Epithelial cell of esophagus (primary cell): Measurements from ENCODE around the gene MAP3K12.
A peak's percentile ranks its signal among the peaks of the same experiment; 100 is the strongest.
"Not testable (repeated sequence)": the region's sequence is repeated elsewhere in the genome, so short reads cannot be mapped to it uniquely, and the experiment has no call there.

Experiments used
- DNase-seq: peaks from one replicate; pipeline ENCODE4 v3.0.0; 2010; ENCODE audit warnings: low read depth
- H3K4me3 ChIP-seq: 2 replicates; pipeline ENCODE4 v1.5.1; 2011; ENCODE audit warnings: mild to moderate bottlenecking, low read length, control low read depth
- TF ChIP-seq, protein P1 (sequence below): IDR thresholded peaks from 2 replicates; pipeline ENCODE4 v1.5.1; 2011; ENCODE audit warnings: low read depth, mild to moderate bottlenecking, low read length, control low read depth, inconsistent platforms; ENCODE audit not compliant: insufficient read depth; ENCODE audit errors: missing control alignments

MAP3K12 gene, protein sequence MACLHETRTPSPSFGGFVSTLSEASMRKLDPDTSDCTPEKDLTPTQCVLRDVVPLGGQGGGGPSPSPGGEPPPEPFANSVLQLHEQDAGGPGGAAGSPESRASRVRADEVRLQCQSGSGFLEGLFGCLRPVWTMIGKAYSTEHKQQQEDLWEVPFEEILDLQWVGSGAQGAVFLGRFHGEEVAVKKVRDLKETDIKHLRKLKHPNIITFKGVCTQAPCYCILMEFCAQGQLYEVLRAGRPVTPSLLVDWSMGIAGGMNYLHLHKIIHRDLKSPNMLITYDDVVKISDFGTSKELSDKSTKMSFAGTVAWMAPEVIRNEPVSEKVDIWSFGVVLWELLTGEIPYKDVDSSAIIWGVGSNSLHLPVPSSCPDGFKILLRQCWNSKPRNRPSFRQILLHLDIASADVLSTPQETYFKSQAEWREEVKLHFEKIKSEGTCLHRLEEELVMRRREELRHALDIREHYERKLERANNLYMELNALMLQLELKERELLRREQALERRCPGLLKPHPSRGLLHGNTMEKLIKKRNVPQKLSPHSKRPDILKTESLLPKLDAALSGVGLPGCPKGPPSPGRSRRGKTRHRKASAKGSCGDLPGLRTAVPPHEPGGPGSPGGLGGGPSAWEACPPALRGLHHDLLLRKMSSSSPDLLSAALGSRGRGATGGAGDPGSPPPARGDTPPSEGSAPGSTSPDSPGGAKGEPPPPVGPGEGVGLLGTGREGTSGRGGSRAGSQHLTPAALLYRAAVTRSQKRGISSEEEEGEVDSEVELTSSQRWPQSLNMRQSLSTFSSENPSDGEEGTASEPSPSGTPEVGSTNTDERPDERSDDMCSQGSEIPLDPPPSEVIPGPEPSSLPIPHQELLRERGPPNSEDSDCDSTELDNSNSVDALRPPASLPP

DNA sequence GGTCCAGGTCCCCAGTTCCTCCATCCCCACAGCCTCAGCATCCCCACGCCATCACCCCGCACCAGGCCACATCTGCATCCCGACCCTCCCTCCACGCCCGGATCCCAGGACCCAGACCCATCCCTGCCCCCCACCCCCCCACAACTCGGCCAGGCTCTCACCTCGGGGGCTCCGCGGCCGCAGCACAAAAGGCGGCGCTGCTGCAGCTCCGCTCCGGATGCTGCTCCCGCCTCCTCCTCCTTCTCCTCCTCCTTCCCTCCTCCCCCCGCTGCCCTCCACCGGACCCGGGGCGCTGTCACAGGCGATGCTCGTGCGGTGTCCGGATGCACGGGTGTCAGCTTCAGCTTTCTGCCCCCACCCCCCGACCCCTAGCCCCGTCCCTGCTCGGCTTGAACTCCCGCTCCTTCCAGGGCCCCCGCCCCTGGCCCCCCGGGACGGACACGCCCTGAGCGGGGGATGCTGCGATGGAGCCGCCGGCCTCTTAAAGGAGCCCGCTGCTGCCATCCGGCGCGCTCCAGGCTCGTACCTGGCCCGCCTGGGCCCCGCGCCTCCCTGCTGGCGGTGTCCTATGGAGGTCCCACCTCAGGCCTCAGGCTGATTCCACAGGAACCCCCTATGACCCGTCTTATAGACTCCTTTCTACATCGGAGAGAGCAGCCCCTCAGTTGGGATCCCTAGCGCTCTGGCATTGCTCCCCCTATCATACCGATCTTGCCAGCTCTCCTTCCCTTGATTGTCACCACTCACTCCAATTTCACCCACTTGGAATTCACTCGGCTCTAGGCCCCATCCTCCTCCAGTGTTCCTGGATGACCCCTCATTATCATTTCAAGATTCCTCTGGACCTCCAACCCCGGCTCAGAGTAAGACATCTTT, at the start of gene MAP3K12:
Gene MAP3K12, minus strand, starts transcription at position 193 of the 876 bp plus-strand sequence. CDS start 12,067 bp downstream, outside the sequence.
- H3K4me3 ChIP-seq, result peak within 1 kb of the TSS; percentile 73
- TF ChIP-seq, protein P1, sequence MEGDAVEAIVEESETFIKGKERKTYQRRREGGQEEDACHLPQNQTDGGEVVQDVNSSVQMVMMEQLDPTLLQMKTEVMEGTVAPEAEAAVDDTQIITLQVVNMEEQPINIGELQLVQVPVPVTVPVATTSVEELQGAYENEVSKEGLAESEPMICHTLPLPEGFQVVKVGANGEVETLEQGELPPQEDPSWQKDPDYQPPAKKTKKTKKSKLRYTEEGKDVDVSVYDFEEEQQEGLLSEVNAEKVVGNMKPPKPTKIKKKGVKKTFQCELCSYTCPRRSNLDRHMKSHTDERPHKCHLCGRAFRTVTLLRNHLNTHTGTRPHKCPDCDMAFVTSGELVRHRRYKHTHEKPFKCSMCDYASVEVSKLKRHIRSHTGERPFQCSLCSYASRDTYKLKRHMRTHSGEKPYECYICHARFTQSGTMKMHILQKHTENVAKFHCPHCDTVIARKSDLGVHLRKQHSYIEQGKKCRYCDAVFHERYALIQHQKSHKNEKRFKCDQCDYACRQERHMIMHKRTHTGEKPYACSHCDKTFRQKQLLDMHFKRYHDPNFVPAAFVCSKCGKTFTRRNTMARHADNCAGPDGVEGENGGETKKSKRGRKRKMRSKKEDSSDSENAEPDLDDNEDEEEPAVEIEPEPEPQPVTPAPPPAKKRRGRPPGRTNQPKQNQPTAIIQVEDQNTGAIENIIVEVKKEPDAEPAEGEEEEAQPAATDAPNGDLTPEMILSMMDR, result no peak
- peak; percentile 51 for DNase-seq

DNA sequence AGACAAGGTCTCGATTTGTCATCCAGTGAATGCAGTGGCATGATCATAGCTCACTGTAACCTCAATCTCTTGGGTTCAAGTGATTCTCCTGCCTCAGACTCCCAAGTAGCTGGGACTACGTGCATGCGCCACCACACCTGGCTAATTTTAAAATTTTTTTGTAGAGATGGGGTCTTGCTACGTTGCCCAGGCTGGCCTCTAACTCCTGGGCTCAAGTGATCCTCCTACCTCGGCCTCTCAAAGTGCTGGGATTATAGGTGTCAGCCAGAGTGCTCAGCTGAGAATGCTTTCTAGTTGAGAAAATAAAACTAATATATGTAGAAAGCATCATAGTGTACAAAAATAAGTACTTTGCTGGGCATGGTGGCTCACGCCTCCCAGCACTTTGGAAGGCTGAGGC, 49.1 kb upstream of the MAP3K12 start:
- DNase-seq, H3K4me3 ChIP-seq: not testable (repeated sequence)

DNA sequence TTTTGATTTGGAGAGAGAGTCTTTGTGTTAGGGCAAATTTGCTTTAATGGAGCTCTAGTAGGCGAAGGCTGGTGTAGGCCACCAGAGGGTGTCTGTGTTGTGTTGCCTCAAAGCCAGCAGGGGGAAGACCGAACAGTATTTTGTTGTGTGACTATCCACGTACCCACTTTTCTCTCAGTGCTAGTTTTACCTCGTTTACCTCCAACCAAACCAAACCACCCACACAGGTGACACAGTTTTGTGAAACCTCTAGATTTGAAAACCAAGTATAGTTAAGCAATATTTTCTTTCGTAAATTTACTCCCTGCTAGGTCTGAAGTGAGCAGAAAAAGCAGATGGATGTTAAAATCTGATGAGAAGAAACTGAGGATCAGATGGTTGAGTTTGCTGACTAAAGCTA, 44.3 kb upstream of the MAP3K12 start:
- DNase-seq, result peak; percentile 76
- no peak overlapping the region for H3K4me3 ChIP-seq
- TF ChIP-seq, protein P1, result peak; percentile 96

DNA sequence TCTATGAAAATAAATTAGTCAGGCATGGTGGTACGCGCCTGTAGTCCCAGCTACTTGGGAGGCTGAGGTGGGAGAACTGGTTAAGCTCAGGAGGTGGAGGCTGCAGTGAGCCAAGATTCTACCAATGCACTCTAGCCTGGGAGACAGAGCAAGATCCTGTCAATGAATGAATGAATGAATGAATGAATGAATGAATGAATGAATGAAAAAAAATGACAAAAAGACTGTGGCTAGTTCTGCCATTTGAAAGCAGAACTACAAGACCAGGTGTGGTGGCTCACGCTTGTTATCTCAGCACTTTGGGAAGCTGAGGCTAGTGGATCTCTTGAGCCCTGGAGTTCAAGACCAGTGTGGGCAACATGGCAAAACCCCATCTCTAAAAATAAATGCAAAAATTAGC, 40.3 kb upstream of the MAP3K12 start:
- TF ChIP-seq, protein P1, result no peak
- no peak for DNase-seq
- H3K4me3 ChIP-seq, result no peak overlapping the region

DNA sequence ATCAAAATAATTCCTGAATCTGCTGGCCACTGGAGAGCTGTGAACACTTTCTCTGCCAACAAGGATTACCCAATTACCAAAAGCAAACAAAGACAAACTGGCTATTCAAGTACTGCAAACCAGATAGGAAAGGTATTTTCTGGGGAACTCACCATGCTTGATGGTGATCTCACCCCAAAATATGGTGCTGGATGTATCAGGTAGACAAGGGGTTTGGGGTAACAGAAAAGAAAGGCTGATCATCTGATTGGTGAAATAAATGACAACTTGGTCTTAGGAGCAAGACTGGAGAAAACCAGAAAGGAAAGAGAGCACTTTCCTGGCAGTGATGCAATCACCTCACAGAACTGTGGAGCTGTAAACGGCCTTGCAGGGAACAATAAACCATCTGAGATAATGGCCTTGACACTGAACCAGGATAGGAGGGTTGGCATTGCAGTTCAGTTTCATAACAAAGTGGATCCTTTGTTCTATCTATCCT, 39.0 kb upstream of the MAP3K12 start:
- DNase-seq, result peak; percentile 87
- TF ChIP-seq, protein P1, result no peak

DNA sequence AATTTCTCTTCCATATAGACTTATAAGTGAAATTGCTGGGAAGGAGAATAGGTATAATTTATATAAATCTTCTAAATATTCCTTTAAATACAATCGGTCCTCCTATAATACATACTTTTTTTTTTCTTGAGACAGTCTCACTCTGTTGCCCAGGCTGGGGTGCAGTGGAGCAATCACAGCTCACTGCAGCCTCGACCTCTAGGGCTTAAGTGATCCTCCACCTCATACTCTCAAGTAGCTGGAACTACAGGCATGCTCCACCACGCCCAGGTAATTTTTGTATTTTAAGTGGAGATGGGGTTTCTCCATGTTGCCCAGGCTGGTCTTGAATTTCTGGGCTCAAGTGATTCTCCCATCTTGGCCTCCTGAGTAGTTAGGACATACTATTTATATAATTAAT, 37.7 kb upstream of the MAP3K12 start:
- TF ChIP-seq, protein P1, result no peak
- DNase-seq, result no peak
- H3K4me3 ChIP-seq, result no peak overlapping the region

More for the DNA sequence above, 39.0 kb upstream of the MAP3K12 start:
- H3K4me3 ChIP-seq, result no peak overlapping the region
